Body of pancreas (tissue), 4 donors: ENCODE data around the gene SYNE1.

Experiments
- CTCF ChIP-seq, 7 experiments: fragments of 450-650 bp in 4 of 7; fragments of 200-600 bp in 3 of 7; sonication (generic) in 3 of 7; IDR thresholded peaks; one replicate each; pipeline ENCODE4 v1.5.1; 2016 to 2019; ENCODE audit warnings: antibody characterized with exemption in 7 of 7
- POLR2A ChIP-seq, 3 donors: fragments of 450-650 bp; IDR thresholded peaks; one replicate each; pipeline ENCODE4 v1.6.1; 2016; ENCODE audit warnings: antibody characterized with exemption in 3 of 3, mild to moderate bottlenecking in 2 of 3

GRCh38 chr6:152353440-152353839, 283.7 kb downstream of the SYNE1 start:
- TF ChIP-seq CTCF (IDR thresholded peaks at IDR 0.05) (no peak), POLR2A (IDR thresholded peaks at IDR 0.05) (no peak)
